PC-9 (cell line): ENCODE data around the gene BTBD16. TPM values are rescaled to one million over a fixed set of nuclear protein-coding genes. Genes with fewer than 3 reads are reported as not detected.

Experiments used
- BruUV-seq: library from RNA; stranded (reverse); fragments of 400-500 nt; replicated peaks from 2 replicates; lab custom pipeline; 2021; lab: Mats Ljungman, UMichigan
- CTCF ChIA-PET: fragments of 300-600 bp; sonication (Branson Sonifier 250); formaldehyde crosslinking; loops from one replicate; lab custom pipeline; 2022; ENCODE audit warnings: antibody characterized with exemption; lab: Charles Lee
- POLR2A ChIA-PET: fragments of 300-600 bp; sonication (Branson Sonifier 250); formaldehyde crosslinking; loops from one replicate; lab custom pipeline; 2022; ENCODE audit warnings: antibody characterized with exemption; ENCODE audit not compliant: unreplicated experiment; lab: Charles Lee
- DNase-seq, 2 experiments: peaks; one replicate each; pipeline versions ENCODE4 v3.0.0 to v3.0.0-alpha.2; 2015 to 2022; ENCODE audit warnings: mixed read lengths in 1 of 2
- H2AFZ ChIP-seq: fragments of 200-600 bp; sonication (generic); 2 replicates; pipeline ENCODE4 v1.8.1; 2017; ENCODE audit warnings: antibody characterized with exemption
- H3F3A ChIP-seq: fragments of 200-600 bp; sonication (generic); 2 replicates; pipeline ENCODE4 v1.8.1; 2017; ENCODE audit warnings: antibody characterized with exemption, mild to moderate bottlenecking, low read depth; ENCODE audit not compliant: insufficient read depth
- H3K27ac ChIP-seq: fragments of 200-600 bp; sonication (generic); 2 replicates; pipeline ENCODE4 v1.6.1; 2016; ENCODE audit warnings: mixed run types
- H3K27me3 ChIP-seq: fragments of 200-600 bp; sonication (generic); 2 replicates; pipeline ENCODE4 v1.6.1; 2016; ENCODE audit warnings: low read depth, mixed run types; ENCODE audit not compliant: insufficient read depth
- H3K36me3 ChIP-seq: fragments of 200-600 bp; sonication (generic); 2 replicates; pipeline ENCODE4 v1.6.1; 2016; ENCODE audit warnings: low read depth, mixed run types
- H3K4me1 ChIP-seq: fragments of 200-600 bp; sonication (generic); replicated peaks from 2 replicates; pipeline ENCODE4 v1.6.1; 2016; ENCODE audit warnings: mixed run types; ENCODE audit not compliant: insufficient read depth
- H3K4me2 ChIP-seq: fragments of 200-600 bp; sonication (generic); 2 replicates; pipeline ENCODE4 v1.6.1; 2017; ENCODE audit warnings: mixed run types
- H3K4me3 ChIP-seq: fragments of 200-600 bp; sonication (generic); 2 replicates; pipeline ENCODE4 v1.6.1; 2016; ENCODE audit warnings: mixed run types
- H3K79me2 ChIP-seq: fragments of 200-600 bp; sonication (generic); 2 replicates; pipeline ENCODE4 v1.6.1; 2017; ENCODE audit warnings: low read depth, mixed run types
- H3K9me2 ChIP-seq: fragments of 200-600 bp; sonication (generic); 2 replicates; pipeline ENCODE4 v1.8.1; 2017; ENCODE audit warnings: mild to moderate bottlenecking; ENCODE audit not compliant: insufficient read depth
- H3K9me3 ChIP-seq: fragments of 200-600 bp; sonication (generic); 2 replicates; pipeline ENCODE4 v1.8.1; 2016; ENCODE audit warnings: low read depth; ENCODE audit not compliant: insufficient read depth
- H4K20me1 ChIP-seq: fragments of 200-600 bp; sonication (generic); 2 replicates; pipeline ENCODE4 v1.8.1; 2017; ENCODE audit not compliant: insufficient read depth
- CTCF ChIP-seq: fragments of 200-600 bp; sonication (generic); conservative IDR thresholded peaks from 2 replicates; pipeline ENCODE4 v1.6.1; 2017; ENCODE audit warnings: mixed run types, antibody characterized with exemption, mild to moderate bottlenecking, moderate library complexity
- EZH2 ChIP-seq: fragments of 200-600 bp; sonication (generic); IDR thresholded peaks from 2 replicates; pipeline ENCODE4 v1.8.0; 2017; ENCODE audit warnings: antibody characterized with exemption, low read depth
- intact Hi-C: fragments of 100-400 bp; cut with micrococcal nuclease; formaldehyde crosslinking; loops from one replicate; pipeline ENCODE4 v1.10.0; 2022; ENCODE audit not compliant: unreplicated experiment
- total RNA-seq: library from RNA; stranded (reverse); gene quantifications from 2 replicates; pipeline ENCODE4 v1.2.3, GENCODE V29; 2021

The BTBD16 gene
- total RNA-seq, 1 experiment from 2014 or later: 0.37 TPM

- H3K79me2 ChIP-seq: no peaks in the 10 kb centered on the region
- H4K20me1 ChIP-seq: no peaks in the 10 kb centered on the region
- no peak overlapping the region for H3K27ac ChIP-seq
- H3F3A ChIP-seq: peaks cover 14% of the 10 kb centered on the region
- intact Hi-C loops: loop anchor here (10.0 kb wide), 1 partner anchor 121 kb away; no protein-coding TSS in a partner anchor
- H3K4me2 ChIP-seq: no peak overlapping the region
- H3K4me1 ChIP-seq: peaks cover 25% of the 10 kb centered on the region
- H3K9me2 ChIP-seq: no peaks in the 10 kb centered on the region
- POLR2A ChIA-PET: no interaction called here
- DNase-seq: no peak
- CTCF ChIA-PET: no interaction called here
- H3K36me3 ChIP-seq: no peaks in the 10 kb centered on the region
- no peak overlapping the region for H3K4me3 ChIP-seq
- no peak overlapping the region for H2AFZ ChIP-seq
- peaks cover 3% of the 10 kb centered on the region; the same call in 1 of the 2 replicates for H3K9me3 ChIP-seq
- TF ChIP-seq EZH2 (no peak), CTCF (no peak)
- no TSS peak for BruUV-seq
- no peaks in the 10 kb centered on the region for H3K27me3 ChIP-seq
These were observed 5.2 kb upstream of the BTBD16 start for GRCh38 chr10:122265896-122266295.

- H3K9me3 ChIP-seq: no peaks in the 10 kb centered on the region
- TF ChIP-seq CTCF (peak; percentile 85), EZH2 (no peak)
- 0 out of 2 replicates have a peak overlapping the region, but pooled peaks have one; percentile 6 for H3K27ac ChIP-seq
- H3K4me2 ChIP-seq: no peak overlapping the region
- ChIA-PET CTCF (no interaction called here), POLR2A (interaction anchor here (0.6 kb wide), 1 partner anchor 138 kb away, joined by 3 read pairs; no protein-coding TSS in a partner anchor)
- no peaks in the 10 kb centered on the region for H3K9me2 ChIP-seq
- no peaks in the 10 kb centered on the region for H3K36me3 ChIP-seq
- no peaks in the 10 kb centered on the region for H3K27me3 ChIP-seq
- H3K79me2 ChIP-seq: no peaks in the 10 kb centered on the region
- no peaks in the 10 kb centered on the region for H4K20me1 ChIP-seq
- no TSS peak for BruUV-seq
- H3F3A ChIP-seq: peaks cover 14% of the 10 kb centered on the region
- peak; percentile 36 to 38 for DNase-seq
- H3K4me3 ChIP-seq: no peak overlapping the region
- no peak overlapping the region for H2AFZ ChIP-seq
- H3K4me1 ChIP-seq: peaks cover 25% of the 10 kb centered on the region
- intact Hi-C loops: loop anchor here (10.0 kb wide), 1 partner anchor 123 kb away; no protein-coding TSS in a partner anchor
These were observed 3.0 kb upstream of the BTBD16 start for GRCh38 chr10:122267849-122268737.

GRCh38 chr10:122269059-122269687, 1.9 kb upstream of the BTBD16 start:
- ChIA-PET CTCF (no interaction called here), POLR2A (no interaction called here)
- H3K79me2 ChIP-seq: no peaks in the 10 kb centered on the region
- no peaks in the 10 kb centered on the region for H3K36me3 ChIP-seq
- no peak overlapping the region for H3K4me2 ChIP-seq
- intact Hi-C loops: loop anchor here (10.0 kb wide), 1 partner anchor 124 kb away; no protein-coding TSS in a partner anchor
- H3K9me2 ChIP-seq: no peaks in the 10 kb centered on the region
- no peaks in the 10 kb centered on the region for H3K9me3 ChIP-seq
- H2AFZ ChIP-seq: no peak overlapping the region
- H4K20me1 ChIP-seq: no peaks in the 10 kb centered on the region
- H3K4me1 ChIP-seq: peaks cover 18% of the 10 kb centered on the region
- no peaks in the 10 kb centered on the region for H3K27me3 ChIP-seq
- TF ChIP-seq CTCF (no peak), EZH2 (no peak)
- no peak overlapping the region for H3K4me3 ChIP-seq
- DNase-seq: no peak
- peaks cover 9% of the 10 kb centered on the region; the same call in 1 of the 2 replicates for H3F3A ChIP-seq
- BruUV-seq: no TSS peak
- H3K27ac ChIP-seq: no peak overlapping the region
